GM18507 (cell line): Measurements from ENCODE around the gene GPC5.
"Not testable (repeated sequence)": the region's sequence is repeated elsewhere in the genome, so short reads cannot be mapped to it uniquely, and the experiment has no call there.

Experiments used
- DNase-seq: peaks from one replicate; pipeline ENCODE4 v3.0.0; 2011; ENCODE audit warnings: low read depth; ENCODE audit not compliant: insufficient read length; ENCODE audit errors: extremely low spot score
- FAIRE-seq: peaks from 2 replicates; lab custom pipeline; 2011; peaks lifted over from hg19 to GRCh38; lab: Jason Lieb, UNC

Gene GPC5

DNA sequence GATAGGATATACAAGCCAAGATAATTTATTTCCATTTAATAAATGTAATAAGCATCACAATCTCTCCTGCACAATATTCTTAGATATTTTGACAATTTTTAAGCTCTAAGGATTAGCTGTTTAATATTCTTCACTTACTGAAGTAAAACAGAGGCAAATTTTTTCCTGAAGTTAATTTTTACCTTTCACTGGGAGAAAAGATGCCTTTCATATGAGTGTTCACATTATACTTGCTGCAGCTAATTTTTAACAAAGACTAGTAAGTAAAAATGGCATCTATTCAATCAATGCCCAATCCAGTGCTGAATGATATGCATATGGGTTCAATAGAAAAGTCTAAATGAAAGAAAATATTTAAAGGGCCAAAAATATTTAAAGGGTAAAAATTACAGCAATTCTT is 1451.0 kb downstream of the GPC5 start:
- DNase-seq (no peak), FAIRE-seq (no peak)

DNA sequence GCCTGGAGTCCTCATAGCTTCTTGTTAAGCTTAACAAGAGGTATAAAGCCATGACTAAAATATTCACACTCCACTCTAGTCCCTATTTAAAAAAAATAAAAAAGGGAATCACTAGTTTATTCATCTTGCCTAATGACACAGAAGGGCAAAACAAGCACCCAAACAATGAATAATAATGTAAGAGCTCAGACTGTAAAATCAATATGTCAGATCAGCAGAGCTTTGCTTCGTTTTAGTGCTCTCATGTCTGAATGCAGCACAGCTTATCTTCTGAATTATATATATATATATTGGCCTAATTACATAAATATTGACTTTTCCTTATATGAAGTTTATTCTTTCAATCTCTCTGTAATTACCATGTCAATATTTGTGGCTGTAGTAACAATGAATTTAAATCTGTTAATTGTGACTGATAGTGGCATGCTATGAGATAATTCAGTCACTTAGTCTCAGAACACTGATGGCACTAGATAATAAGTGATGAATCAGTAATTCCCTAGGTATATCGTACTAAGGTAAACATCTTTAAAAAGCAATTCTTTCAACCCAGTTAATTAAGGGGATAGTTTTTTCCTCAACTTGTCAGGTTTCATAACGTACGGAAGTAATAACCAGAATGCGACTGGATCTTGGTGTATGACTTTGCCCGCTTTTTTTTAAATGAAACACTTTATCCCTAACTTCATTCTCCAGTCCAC is 1466.3 kb downstream of the GPC5 start:
- DNase-seq (no peak), FAIRE-seq (no peak)

GRCh38 chr13:92873029-92873428 is 1474.6 kb downstream of the GPC5 start:
- FAIRE-seq: no peak
- DNase-seq: no peak

DNA sequence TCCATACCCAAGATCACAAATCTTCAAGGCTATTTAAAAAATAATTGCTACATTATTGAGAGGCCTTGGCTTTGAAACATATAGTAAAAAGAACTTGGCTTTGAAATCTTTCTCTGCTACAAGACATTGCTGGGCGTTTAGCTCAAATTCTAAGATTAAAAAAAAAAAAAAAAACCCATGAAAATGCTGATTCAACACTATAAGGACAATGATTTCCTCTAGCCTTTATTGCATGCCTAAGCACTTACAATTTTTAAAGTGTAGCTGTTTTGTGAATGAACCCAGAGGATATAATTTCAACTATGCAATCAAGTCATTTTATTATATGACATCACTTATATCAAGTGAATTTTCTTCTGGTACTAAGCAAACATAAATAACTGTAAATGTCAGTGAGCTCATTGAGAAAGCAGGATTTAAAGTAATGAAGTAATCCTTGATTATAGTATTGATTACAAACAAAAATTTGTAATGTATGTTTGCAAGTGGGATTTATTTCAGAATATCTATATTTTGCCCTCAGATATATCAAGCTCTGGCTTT is 1488.2 kb downstream of the GPC5 start:
- FAIRE-seq: no peak

DNA sequence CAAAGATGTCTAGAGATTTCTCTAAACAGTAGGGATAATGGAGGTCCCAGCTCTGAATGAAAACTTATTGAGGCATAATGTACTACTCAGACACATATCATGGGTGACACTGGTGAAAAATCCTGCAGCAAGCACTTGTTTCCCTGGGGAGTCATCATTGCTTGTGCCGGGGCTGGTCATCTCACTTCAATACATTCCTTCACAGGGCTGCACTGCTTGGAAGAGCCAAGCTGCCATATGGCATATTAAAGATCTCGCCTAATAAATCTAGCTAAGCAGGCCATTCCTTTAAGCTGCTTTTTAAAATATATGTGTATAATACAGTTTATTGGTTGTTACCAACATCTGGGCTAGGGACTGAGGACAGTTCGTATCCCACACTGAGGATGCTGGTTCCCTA is 1496.0 kb downstream of the GPC5 start:
- no peak for DNase-seq
- FAIRE-seq: no peak

More for the DNA sequence above, 1488.2 kb downstream of the GPC5 start:
- no peak for DNase-seq

- FAIRE-seq: no peak
- no peak for DNase-seq
Observed at GRCh38 chr13:92896842-92897241, 1498.4 kb downstream of the GPC5 start.

DNA sequence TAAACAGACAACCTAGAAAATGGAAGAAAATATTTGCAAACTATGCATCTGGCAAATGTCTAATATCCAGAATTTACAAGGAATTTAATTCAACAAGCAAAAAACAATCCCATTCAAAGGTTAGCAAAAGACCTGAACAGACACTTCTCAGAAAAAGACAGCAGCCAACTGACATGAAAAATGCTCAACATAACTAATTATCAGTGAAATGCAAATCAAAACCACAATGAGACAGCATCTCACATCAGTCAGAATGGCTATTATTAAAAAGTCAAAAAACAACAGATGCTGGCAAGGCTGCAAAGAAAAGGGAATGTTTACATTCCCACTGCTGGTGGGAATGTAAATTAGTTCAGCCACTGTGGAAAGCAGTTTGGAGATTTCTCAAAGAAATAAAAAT is 1500.5 kb downstream of the GPC5 start:
- FAIRE-seq, DNase-seq: not testable (repeated sequence)

DNA sequence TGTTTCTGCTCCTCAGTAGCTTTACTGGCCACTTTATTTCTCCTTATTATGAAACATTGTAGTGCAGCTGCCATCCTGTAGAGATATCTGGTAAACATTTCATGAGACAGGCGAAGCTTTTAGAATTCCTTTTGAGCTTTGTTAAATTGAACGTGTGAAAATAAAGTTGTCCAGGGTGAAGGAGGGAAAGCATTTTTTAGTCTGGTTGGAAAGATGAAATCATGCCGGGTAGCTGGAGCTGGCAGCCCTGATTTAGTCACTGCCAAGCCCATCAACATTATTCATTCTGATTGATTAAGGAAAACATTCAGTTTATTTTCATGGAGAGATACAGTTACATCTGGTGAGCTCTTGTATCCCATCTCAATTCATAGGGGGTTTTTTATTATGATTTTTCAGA is 1502.0 kb downstream of the GPC5 start:
- FAIRE-seq: no peak
- no peak for DNase-seq

DNA sequence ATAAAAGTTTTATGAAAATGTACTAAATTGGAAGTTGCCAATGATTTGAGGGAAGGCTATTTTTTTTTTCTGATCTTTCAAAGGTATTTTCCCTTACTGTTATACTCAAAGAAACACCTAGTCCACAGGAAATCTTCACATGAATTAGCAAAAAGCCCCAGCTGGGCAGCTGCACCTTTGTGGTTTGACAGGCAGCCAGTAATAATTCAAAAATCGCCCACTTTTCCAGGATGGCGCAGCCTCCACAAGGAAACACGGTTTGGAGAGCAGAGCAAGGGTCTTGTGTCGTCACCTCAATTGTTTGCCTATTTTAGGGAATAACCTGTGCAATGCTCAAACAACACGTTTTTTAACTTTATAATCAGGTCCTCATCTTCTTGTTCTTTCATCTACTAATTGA is 1503.3 kb downstream of the GPC5 start:
- DNase-seq: no peak

GRCh38 chr13:92912629-92913028 is 1514.2 kb downstream of the GPC5 start:
- FAIRE-seq: no peak

More for the DNA sequence above, 1503.3 kb downstream of the GPC5 start:
- no peak for FAIRE-seq

DNA sequence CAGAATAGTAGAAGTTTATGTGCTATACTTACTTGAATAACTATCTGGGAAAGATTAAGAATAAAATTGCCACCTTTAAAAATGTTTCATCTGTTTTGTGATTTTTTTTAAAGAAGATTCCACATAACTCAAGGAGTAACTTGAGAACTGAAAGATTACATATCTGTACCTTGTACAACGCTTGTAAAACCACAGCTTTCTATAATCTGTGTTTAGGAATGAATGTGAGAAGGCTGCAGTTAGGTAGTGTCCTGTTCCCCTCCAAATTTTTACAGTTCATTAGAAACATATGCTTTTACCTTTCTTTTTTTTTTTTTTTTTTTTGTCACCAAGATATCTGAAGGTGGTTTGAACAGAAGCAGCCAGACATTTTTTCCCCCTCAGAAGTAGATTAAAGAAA is 1515.4 kb downstream of the GPC5 start:
- FAIRE-seq (no peak), DNase-seq (no peak)

More at GRCh38 chr13:92912629-92913028, 1514.2 kb downstream of the GPC5 start:
- DNase-seq: no peak
